Panc1 (cell line): ENCODE measurements around the gene SH3D19. TPM values are rescaled to one million over a fixed set of nuclear protein-coding genes. Genes with fewer than 3 reads are reported as not detected.

Experiments
- ATAC-seq: fragments of 200-7000 bp; cut with Tn5 transposase; 2 replicates; pipeline ENCODE4 v1.9.1; 2020; ENCODE audit warnings: mild to moderate bottlenecking, moderate library complexity
- BruUV-seq: library from RNA; stranded (reverse); fragments of 400-500 nt; replicated peaks from 2 replicates; lab custom pipeline; 2021; lab: Mats Ljungman, UMichigan
- CTCF ChIA-PET: fragments of 300-600 bp; sonication (Branson Sonifier 250); formaldehyde crosslinking; loops from one replicate; lab custom pipeline; 2022; ENCODE audit warnings: antibody characterized with exemption; lab: Charles Lee
- POLR2A ChIA-PET: fragments of 300-600 bp; sonication (Branson Sonifier 250); formaldehyde crosslinking; loops from one replicate; lab custom pipeline; 2022; ENCODE audit warnings: antibody characterized with exemption; lab: Charles Lee
- DNase-seq: peaks from one replicate; pipeline ENCODE4 v3.0.0-alpha.2; 2010; ENCODE audit warnings: low read depth, low spot score
- H3K27ac ChIP-seq: 2 replicates; pipeline ENCODE4 v1.5.1; 2011; ENCODE audit warnings: mild to moderate bottlenecking, low read length, inconsistent platforms
- H3K27me3 ChIP-seq: fragments of 200-500 bp; sonication (Bioruptor generic); 2 replicates; pipeline ENCODE4 v1.6.0; 2014; ENCODE audit warnings: low read length, inconsistent platforms; ENCODE audit not compliant: control insufficient read depth, insufficient read depth
- H3K36me3 ChIP-seq: fragments of 200-500 bp; sonication (Bioruptor generic); 2 replicates; pipeline ENCODE4 v1.5.1; 2014; ENCODE audit warnings: inconsistent platforms, mild to moderate bottlenecking, low read length, moderate library complexity; ENCODE audit not compliant: control insufficient read depth, insufficient read depth
- H3K4me1 ChIP-seq: 2 replicates; pipeline ENCODE4 v1.5.1; 2011; ENCODE audit warnings: inconsistent platforms, mild to moderate bottlenecking, low read length, moderate library complexity; ENCODE audit not compliant: control insufficient read depth, insufficient read depth
- H3K4me3 ChIP-seq, 2 experiments: 2 replicates each; pipeline ENCODE4 v1.5.1; 2011 to 2012; ENCODE audit warnings: low read depth in 2 of 2, low read length in 2 of 2, mild to moderate bottlenecking in 2 of 2, inconsistent platforms in 1 of 2, moderate library complexity in 1 of 2
- H3K9me3 ChIP-seq: fragments of 200-500 bp; sonication (Bioruptor generic); 2 replicates; pipeline ENCODE4 v1.5.1; 2014; ENCODE audit warnings: low read depth, mild to moderate bottlenecking, inconsistent platforms, low read length, moderate library complexity; ENCODE audit not compliant: control insufficient read depth, insufficient read depth
- POLR2AphosphoS5 ChIP-seq: IDR thresholded peaks from 2 replicates; pipeline ENCODE4 v1.6.1; 2012; ENCODE audit warnings: mild to moderate bottlenecking, low read depth, low read length, moderate library complexity
- SIN3A ChIP-seq: IDR thresholded peaks from 2 replicates; pipeline ENCODE4 v1.6.1; 2012; ENCODE audit warnings: low read depth, mild to moderate bottlenecking, low read length, moderate library complexity, borderline replicate concordance; ENCODE audit not compliant: insufficient read depth
- TCF7L2 ChIP-seq: IDR thresholded peaks from 2 replicates; pipeline ENCODE4 v1.6.1; 2011; ENCODE audit warnings: mild to moderate bottlenecking, low read depth, low read length, inconsistent platforms
- in situ Hi-C: cut with HindIII; loops from 2 replicates; pipeline ENCODE4 v1.10.0; 2016; ENCODE audit warnings: low sequenced_read_pairs, low pct_unique_long_range_greater_than_20kb
- intact Hi-C: fragments of 100-400 bp; cut with micrococcal nuclease; formaldehyde crosslinking; loops from one replicate; pipeline ENCODE4 v1.10.0; 2022; ENCODE audit not compliant: unreplicated experiment
- total RNA-seq: library from RNA; stranded (reverse); gene quantifications from one replicate; pipeline ENCODE4 v1.2.1, GENCODE V29; 2021; ENCODE audit not compliant: unreplicated experiment
- TF ChIP-seq, protein P1 (sequence below), 2 experiments: IDR thresholded peaks; 2 replicates each; pipeline ENCODE4 v1.6.1; 2011 to 2012; ENCODE audit warnings: low read depth in 2 of 2, control low read depth in 1 of 2, low read length in 1 of 2, mild to moderate bottlenecking in 1 of 2, moderate library complexity in 1 of 2; ENCODE audit not compliant: insufficient read depth in 1 of 2
- TF ChIP-seq, protein P2 (sequence below): fragments of 450-650 bp; IDR thresholded peaks from 2 replicates; pipeline ENCODE4 v1.5.1; 2017; ENCODE audit warnings: mild to moderate bottlenecking

The SH3D19 gene
- total RNA-seq, 1 experiment from 2014 or later, result 19.8 TPM

DNA sequence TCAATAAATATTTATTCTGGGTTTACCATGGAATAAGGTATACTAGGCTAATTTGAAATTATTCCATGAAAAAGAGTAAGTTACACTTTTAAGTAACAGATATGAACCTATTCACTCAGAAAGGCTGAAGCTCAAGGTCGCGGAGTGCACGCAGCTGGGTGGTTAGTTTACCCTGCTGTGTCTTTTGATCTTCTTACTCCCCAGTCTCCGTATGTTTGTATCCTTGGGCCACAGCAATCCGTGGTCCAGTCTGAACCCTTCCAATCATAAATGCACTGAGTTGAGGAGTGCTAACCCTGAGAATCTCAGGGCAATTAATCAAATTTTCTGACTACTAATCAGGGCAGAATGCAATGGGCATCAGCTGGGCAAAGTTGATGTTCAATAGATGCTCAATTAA is 192.1 kb downstream of the SH3D19 start:
- DNase-seq, result no peak
- intact Hi-C loops (no loop called here), in situ Hi-C loops (no loop called here)
- no peak overlapping the region for H3K27ac ChIP-seq
- H3K27me3 ChIP-seq, result no peaks in the 10 kb centered on the region
- no peaks in the 10 kb centered on the region for H3K36me3 ChIP-seq
- no TSS peak for BruUV-seq
- ATAC-seq, result no peak
- ChIA-PET CTCF (no interaction called here), POLR2A (no interaction called here)
- no peak overlapping the region for H3K4me3 ChIP-seq
- no peaks in the 10 kb centered on the region for H3K4me1 ChIP-seq
- TF ChIP-seq, protein P1, sequence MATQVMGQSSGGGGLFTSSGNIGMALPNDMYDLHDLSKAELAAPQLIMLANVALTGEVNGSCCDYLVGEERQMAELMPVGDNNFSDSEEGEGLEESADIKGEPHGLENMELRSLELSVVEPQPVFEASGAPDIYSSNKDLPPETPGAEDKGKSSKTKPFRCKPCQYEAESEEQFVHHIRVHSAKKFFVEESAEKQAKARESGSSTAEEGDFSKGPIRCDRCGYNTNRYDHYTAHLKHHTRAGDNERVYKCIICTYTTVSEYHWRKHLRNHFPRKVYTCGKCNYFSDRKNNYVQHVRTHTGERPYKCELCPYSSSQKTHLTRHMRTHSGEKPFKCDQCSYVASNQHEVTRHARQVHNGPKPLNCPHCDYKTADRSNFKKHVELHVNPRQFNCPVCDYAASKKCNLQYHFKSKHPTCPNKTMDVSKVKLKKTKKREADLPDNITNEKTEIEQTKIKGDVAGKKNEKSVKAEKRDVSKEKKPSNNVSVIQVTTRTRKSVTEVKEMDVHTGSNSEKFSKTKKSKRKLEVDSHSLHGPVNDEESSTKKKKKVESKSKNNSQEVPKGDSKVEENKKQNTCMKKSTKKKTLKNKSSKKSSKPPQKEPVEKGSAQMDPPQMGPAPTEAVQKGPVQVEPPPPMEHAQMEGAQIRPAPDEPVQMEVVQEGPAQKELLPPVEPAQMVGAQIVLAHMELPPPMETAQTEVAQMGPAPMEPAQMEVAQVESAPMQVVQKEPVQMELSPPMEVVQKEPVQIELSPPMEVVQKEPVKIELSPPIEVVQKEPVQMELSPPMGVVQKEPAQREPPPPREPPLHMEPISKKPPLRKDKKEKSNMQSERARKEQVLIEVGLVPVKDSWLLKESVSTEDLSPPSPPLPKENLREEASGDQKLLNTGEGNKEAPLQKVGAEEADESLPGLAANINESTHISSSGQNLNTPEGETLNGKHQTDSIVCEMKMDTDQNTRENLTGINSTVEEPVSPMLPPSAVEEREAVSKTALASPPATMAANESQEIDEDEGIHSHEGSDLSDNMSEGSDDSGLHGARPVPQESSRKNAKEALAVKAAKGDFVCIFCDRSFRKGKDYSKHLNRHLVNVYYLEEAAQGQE (IDR thresholded peaks at IDR 0.05; ENCODE audit: insufficient read depth in 1 of 2, low read depth in 2 of 2, low read length in 1 of 2), result no peak
- TF ChIP-seq TCF7L2 (no peak), SIN3A (no peak), POLR2AphosphoS5 (no peak)
- TF ChIP-seq, protein P2, sequence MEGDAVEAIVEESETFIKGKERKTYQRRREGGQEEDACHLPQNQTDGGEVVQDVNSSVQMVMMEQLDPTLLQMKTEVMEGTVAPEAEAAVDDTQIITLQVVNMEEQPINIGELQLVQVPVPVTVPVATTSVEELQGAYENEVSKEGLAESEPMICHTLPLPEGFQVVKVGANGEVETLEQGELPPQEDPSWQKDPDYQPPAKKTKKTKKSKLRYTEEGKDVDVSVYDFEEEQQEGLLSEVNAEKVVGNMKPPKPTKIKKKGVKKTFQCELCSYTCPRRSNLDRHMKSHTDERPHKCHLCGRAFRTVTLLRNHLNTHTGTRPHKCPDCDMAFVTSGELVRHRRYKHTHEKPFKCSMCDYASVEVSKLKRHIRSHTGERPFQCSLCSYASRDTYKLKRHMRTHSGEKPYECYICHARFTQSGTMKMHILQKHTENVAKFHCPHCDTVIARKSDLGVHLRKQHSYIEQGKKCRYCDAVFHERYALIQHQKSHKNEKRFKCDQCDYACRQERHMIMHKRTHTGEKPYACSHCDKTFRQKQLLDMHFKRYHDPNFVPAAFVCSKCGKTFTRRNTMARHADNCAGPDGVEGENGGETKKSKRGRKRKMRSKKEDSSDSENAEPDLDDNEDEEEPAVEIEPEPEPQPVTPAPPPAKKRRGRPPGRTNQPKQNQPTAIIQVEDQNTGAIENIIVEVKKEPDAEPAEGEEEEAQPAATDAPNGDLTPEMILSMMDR, result no peak
- no peaks in the 10 kb centered on the region for H3K9me3 ChIP-seq

DNA sequence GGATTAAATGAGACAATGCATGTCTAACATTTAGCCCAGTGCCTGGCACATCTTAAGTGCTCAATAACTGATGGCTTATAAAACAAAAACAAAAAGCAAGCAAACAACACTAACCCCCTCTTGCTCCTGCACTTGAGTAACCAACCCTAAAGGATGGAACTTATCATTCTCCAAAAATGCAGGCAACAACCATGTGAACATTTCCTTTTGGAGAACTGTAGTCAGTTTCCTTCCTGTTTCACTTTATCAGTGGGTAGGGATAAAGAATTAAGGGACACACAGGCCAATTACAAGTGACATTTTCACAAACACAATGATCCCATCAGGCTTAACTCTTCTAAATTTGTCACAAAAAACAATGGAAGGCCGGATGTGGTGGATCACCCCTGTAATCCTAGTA is 195.6 kb downstream of the SH3D19 start:
- BruUV-seq, result no TSS peak
- Histone ChIP-seq H3K4me3 (no peak overlapping the region), H3K27me3 (no peaks in the 10 kb centered on the region), H3K4me1 (no peaks in the 10 kb centered on the region), H3K9me3 (no peaks in the 10 kb centered on the region), H3K36me3 (no peaks in the 10 kb centered on the region; the same call in 1 of the 2 replicates), H3K27ac (no peak overlapping the region)
- in situ Hi-C loops, result no loop called here
- ATAC-seq (no peak), DNase-seq (no peak)
- CTCF ChIA-PET, result no interaction called here
- POLR2A ChIA-PET, result no interaction called here
- TF ChIP-seq, protein P1 (IDR thresholded peaks at IDR 0.05; ENCODE audit: insufficient read depth in 1 of 2, low read depth in 2 of 2, low read length in 1 of 2), result no peak
- TF ChIP-seq TCF7L2, result no peak
- TF ChIP-seq, protein P2, result no peak
- TF ChIP-seq POLR2AphosphoS5, result no peak
- no peak for TF ChIP-seq SIN3A
- intact Hi-C loops, result no loop called here
